GM13976 (cell line): ENCODE data around the gene PPP1R26.
A peak's percentile ranks its signal among the peaks of the same experiment; 100 is the strongest.

Source experiments
- DNase-seq: peaks from one replicate; pipeline ENCODE4 v3.0.0; 2012; ENCODE audit warnings: low spot score
- CTCF ChIP-seq: IDR thresholded peaks from 2 replicates; pipeline ENCODE4 v1.5.1; 2012; ENCODE audit warnings: borderline replicate concordance, mild to moderate bottlenecking; ENCODE audit not compliant: insufficient read depth; ENCODE audit errors: extremely low read depth, missing control alignments, control extremely low read depth
- in situ Hi-C: fragments of 300-500 bp; cut with MboI; formaldehyde crosslinking; loops from one replicate; pipeline ENCODE4 v1.12.0; 2022; ENCODE audit warnings: low sequenced_read_pairs, mixed read lengths, inconsistent platforms; ENCODE audit not compliant: unreplicated experiment

PPP1R26 gene

GRCh38 chr9:135499326-135500070, 19.9 kb downstream of the PPP1R26 start:
- DNase-seq = peak; percentile 90
- no peak for TF ChIP-seq CTCF
- in situ Hi-C loops = no loop called here

- TF ChIP-seq CTCF = no peak
- in situ Hi-C loops = no loop called here
- no peak for DNase-seq
These were observed 20.5 kb downstream of the PPP1R26 start for GRCh38 chr9:135500071-135500524.

DNA sequence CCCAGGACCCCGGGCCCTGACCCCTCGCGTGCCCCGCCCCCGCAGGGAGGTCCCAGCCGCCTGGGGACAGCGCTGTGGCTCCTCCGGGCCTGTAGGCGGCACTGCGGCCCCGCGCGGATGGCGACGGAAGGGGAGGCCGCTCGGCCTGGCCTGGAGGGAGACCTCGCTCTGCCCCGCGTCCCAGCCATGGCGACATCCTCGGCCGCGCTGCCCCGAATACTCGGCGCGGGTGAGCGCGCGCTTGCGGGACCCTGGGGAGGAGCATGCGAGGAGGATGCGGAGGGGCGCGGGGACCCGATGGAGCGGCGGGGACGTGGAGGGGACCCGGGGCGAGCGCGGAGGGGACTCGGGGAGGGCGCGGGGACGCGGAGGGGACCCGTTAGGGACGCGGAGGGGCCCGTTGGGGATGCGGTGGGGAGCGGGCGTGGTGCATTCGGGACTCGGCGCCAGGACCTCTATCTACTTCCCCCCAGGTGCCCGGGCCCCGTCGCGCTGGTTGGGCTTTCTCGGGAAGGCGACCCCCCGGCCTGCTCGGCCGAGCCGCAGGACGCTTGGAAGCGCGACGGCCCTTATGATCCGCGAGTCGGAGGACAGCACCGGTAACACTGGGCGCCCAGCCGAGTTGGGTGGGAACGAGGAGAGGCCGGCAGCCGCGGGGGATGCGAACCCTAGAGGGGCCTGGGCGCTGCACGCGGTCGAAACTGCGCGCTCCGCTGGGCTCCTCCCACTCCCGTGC, 21.1 kb downstream of the PPP1R26 start, which contains the start of gene MRPS2:
Gene MRPS2 (plus strand): TSS at position 158 of the 736 bp plus-strand sequence. CDS start 29 bp downstream, at position 187.
- TF ChIP-seq CTCF = peak; percentile 97
- DNase-seq = peak; percentile 96
- in situ Hi-C loops = no loop called here

DNA sequence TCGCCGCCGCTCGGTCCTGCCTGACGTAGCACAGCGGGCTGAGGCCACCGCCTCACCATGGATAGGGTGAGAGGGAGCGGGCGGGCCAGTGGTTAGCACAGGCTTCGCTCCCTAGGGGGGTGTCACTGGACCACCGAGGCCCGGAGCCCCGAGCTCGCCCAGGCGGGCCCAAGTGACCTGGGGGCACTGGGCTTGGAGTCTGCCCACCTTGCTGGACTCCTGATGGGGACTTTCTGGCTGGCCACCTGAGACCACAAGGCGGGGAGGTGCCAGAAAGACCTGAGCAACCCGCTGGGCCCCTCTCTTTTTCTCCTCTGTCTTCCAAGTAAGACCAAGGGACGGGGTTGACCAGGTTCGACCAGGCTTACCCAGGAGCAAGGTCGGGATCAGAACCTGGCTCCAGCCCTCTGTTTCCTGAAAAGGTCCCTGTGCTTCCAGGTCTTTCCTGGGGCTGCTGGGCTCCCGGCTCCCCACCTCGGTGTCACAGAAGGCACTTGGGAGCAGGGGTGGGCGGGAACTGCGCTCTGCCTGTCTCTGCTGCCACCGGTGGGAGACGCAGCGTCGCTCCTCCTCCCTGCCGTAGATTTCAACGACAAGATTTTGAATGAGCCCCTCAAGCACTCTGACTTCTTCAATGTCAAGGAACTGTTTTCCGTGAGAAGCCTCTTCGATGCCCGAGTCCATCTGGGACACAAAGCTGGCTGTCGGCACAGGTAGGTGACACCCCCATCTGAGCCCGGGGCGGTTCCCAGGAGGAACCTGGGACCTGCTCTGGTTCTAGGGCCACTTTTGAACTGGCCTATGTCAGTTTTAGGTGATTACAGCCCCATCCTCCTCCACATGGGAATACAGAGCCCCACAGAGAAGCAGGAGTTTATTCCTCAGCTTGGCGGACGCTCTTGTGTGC, 21.9 kb downstream of the PPP1R26 start:
- DNase-seq = peak; percentile 86
- no peak for TF ChIP-seq CTCF
- in situ Hi-C loops = no loop called here

DNA sequence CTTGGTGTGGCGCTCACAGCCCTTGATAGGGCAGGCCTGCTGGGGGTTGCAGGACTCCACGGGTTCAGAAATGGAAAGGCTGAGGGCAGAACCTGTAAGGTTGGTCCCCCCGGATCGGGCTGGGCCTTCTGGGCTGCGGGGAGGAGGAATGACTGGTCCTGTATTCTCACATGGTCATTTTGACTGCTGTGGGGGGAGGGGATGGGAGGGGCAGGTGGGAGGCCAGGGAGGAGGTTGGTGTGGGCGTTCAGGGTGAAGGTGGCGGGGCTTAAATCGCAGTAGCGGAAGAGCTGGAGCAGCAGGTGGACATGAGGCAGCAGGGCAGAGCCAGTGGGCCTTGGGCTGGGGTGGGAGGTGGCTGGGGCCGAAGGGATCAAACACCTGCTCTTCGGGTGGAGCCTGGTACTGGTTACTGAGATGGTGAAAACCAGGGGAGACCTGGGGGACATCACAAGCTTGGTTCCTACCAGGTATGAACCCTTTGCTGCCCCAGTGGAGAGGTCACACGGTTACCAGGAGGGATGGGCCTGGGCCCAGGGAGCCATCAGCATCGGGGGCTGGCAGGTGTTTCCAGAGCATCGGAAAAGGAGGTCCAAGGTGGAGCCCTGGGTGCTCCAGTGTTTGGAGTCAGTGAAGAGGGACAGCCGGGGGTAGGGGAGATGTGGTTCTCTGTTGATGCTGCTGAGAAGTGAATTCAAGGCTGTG, 22.7 kb downstream of the PPP1R26 start:
- in situ Hi-C loops = no loop called here
- no peak for TF ChIP-seq CTCF
- DNase-seq = no peak
